Measurements from ENCODE around the gene NUBP2. TPM values are rescaled to one million over a fixed set of nuclear protein-coding genes. Genes with fewer than 3 reads are reported as not detected.

NUBP2 gene
- total RNA-seq, 2 experiments from 2014 or later = 37.9 to 42.4 TPM

- CTCF ChIA-PET = no interaction called here
- H3K27me3 Mint-ChIP-seq (ENCODE audit: low read depth) = no peaks in the 10 kb centered on the region
- no peak overlapping the region for H3K4me3 Mint-ChIP-seq
- intact Hi-C loops (cut with micrococcal nuclease) = no loop called here
- H3K36me3 Mint-ChIP-seq (ENCODE audit: low read depth) = peaks cover 1% of the 10 kb centered on the region
- no peaks in the 10 kb centered on the region for H3K9me3 Mint-ChIP-seq
- H3K27ac Mint-ChIP-seq = no peak overlapping the region
- peaks cover 10% of the 10 kb centered on the region for H3K4me1 Mint-ChIP-seq (ENCODE audit: low read depth)
- DNase-seq = no peak
These were observed 33.9 kb downstream of the NUBP2 start for GRCh38 chr16:1816396-1817275.

- no peak for DNase-seq
- Mint-ChIP-seq H3K9me3 (no peaks in the 10 kb centered on the region), H3K4me3 (no peak overlapping the region), H3K36me3 (ENCODE audit: low read depth) (peaks cover 1% of the 10 kb centered on the region), H3K4me1 (ENCODE audit: low read depth) (peaks cover 10% of the 10 kb centered on the region), H3K27ac (no peak overlapping the region), H3K27me3 (ENCODE audit: low read depth) (no peaks in the 10 kb centered on the region)
- intact Hi-C loops (cut with micrococcal nuclease) = no loop called here
- CTCF ChIA-PET = interaction anchor here (0.6 kb wide), 1 partner anchor 124 kb away, joined by 3 read pairs; no protein-coding TSS in a partner anchor
These were observed 34.5 kb downstream of the NUBP2 start for GRCh38 chr16:1817276-1817589.

GRCh38 chr16:1817716-1818115 lies 35.0 kb downstream of the NUBP2 start:
- CTCF ChIA-PET = interaction anchor here (0.6 kb wide), 1 partner anchor 124 kb away, joined by 3 read pairs; no protein-coding TSS in a partner anchor
- no peak for DNase-seq
- Mint-ChIP-seq H3K27ac (no peak overlapping the region), H3K4me1 (ENCODE audit: low read depth) (peaks cover 5% of the 10 kb centered on the region), H3K36me3 (ENCODE audit: low read depth) (peaks cover 1% of the 10 kb centered on the region), H3K4me3 (no peak overlapping the region), H3K9me3 (no peaks in the 10 kb centered on the region), H3K27me3 (ENCODE audit: low read depth) (no peaks in the 10 kb centered on the region)
- intact Hi-C loops (cut with micrococcal nuclease) = no loop called here

- intact Hi-C loops (cut with micrococcal nuclease) = no loop called here
- no peaks in the 10 kb centered on the region for H3K27me3 Mint-ChIP-seq (ENCODE audit: low read depth)
- CTCF ChIA-PET = no interaction called here
- DNase-seq = no peak
- H3K36me3 Mint-ChIP-seq (ENCODE audit: low read depth) = peaks cover 1% of the 10 kb centered on the region
- H3K27ac Mint-ChIP-seq = no peak overlapping the region
- H3K4me1 Mint-ChIP-seq (ENCODE audit: low read depth) = no peaks in the 10 kb centered on the region
- H3K9me3 Mint-ChIP-seq = no peaks in the 10 kb centered on the region
- no peak overlapping the region for H3K4me3 Mint-ChIP-seq
These were observed 35.6 kb downstream of the NUBP2 start for GRCh38 chr16:1818204-1818872.

- no peaks in the 10 kb centered on the region for H3K27me3 Mint-ChIP-seq (ENCODE audit: low read depth)
- no peaks in the 10 kb centered on the region for H3K9me3 Mint-ChIP-seq
- intact Hi-C loops (cut with micrococcal nuclease) = no loop called here
- H3K4me1 Mint-ChIP-seq (ENCODE audit: low read depth) = peaks cover 4% of the 10 kb centered on the region
- no peak for DNase-seq
- no peak overlapping the region for H3K4me3 Mint-ChIP-seq
- peaks cover 1% of the 10 kb centered on the region for H3K36me3 Mint-ChIP-seq (ENCODE audit: low read depth)
- CTCF ChIA-PET = no interaction called here
- no peak overlapping the region for H3K27ac Mint-ChIP-seq
These were observed 36.2 kb downstream of the NUBP2 start for GRCh38 chr16:1818873-1819525.

GRCh38 chr16:1819611-1820010 lies 36.9 kb downstream of the NUBP2 start:
- intact Hi-C loops (cut with micrococcal nuclease) = no loop called here
- no peak for DNase-seq
- H3K4me1 Mint-ChIP-seq (ENCODE audit: low read depth) = peaks cover 8% of the 10 kb centered on the region
- no peak overlapping the region for H3K27ac Mint-ChIP-seq
- H3K9me3 Mint-ChIP-seq = no peaks in the 10 kb centered on the region
- H3K27me3 Mint-ChIP-seq (ENCODE audit: low read depth) = no peaks in the 10 kb centered on the region
- no peak overlapping the region for H3K4me3 Mint-ChIP-seq
- CTCF ChIA-PET = no interaction called here
- H3K36me3 Mint-ChIP-seq (ENCODE audit: low read depth) = peaks cover 1% of the 10 kb centered on the region

- H3K36me3 Mint-ChIP-seq (ENCODE audit: low read depth) = peaks cover 1% of the 10 kb centered on the region
- H3K9me3 Mint-ChIP-seq = no peaks in the 10 kb centered on the region
- peaks cover 14% of the 10 kb centered on the region for H3K4me1 Mint-ChIP-seq (ENCODE audit: low read depth)
- DNase-seq = no peak
- intact Hi-C loops (cut with micrococcal nuclease) = no loop called here
- no peak overlapping the region for H3K27ac Mint-ChIP-seq
- H3K4me3 Mint-ChIP-seq = no peak overlapping the region
- CTCF ChIA-PET = no interaction called here
- H3K27me3 Mint-ChIP-seq (ENCODE audit: low read depth) = no peaks in the 10 kb centered on the region
These were observed 37.6 kb downstream of the NUBP2 start for GRCh38 chr16:1820096-1820945.

GRCh38 chr16:1820946-1821290 lies 38.2 kb downstream of the NUBP2 start:
- CTCF ChIA-PET = no interaction called here
- H3K36me3 Mint-ChIP-seq (ENCODE audit: low read depth) = peaks cover 1% of the 10 kb centered on the region
- H3K4me1 Mint-ChIP-seq (ENCODE audit: low read depth) = peaks cover 20% of the 10 kb centered on the region
- no peaks in the 10 kb centered on the region for H3K27me3 Mint-ChIP-seq (ENCODE audit: low read depth)
- no peaks in the 10 kb centered on the region for H3K9me3 Mint-ChIP-seq
- H3K4me3 Mint-ChIP-seq = no peak overlapping the region
- no peak for DNase-seq
- H3K27ac Mint-ChIP-seq = no peak overlapping the region
- intact Hi-C loops (cut with micrococcal nuclease) = no loop called here

- no peak overlapping the region for H3K4me3 Mint-ChIP-seq
These were observed 39.3 kb downstream of the NUBP2 start for GRCh38 chr16:1821861-1822611.

GRCh38 chr16:1822801-1823200 lies 40.0 kb downstream of the NUBP2 start:
- H3K4me3 Mint-ChIP-seq = no peak overlapping the region
- DNase-seq = no peak
- no peak overlapping the region for H3K27ac Mint-ChIP-seq
- no peaks in the 10 kb centered on the region for H3K27me3 Mint-ChIP-seq (ENCODE audit: low read depth)
- CTCF ChIA-PET = no interaction called here
- H3K9me3 Mint-ChIP-seq = no peaks in the 10 kb centered on the region
- peaks cover 3% of the 10 kb centered on the region for H3K36me3 Mint-ChIP-seq (ENCODE audit: low read depth)
- peaks cover 24% of the 10 kb centered on the region for H3K4me1 Mint-ChIP-seq (ENCODE audit: low read depth)
- intact Hi-C loops (cut with micrococcal nuclease) = no loop called here

More at GRCh38 chr16:1821861-1822611, 39.3 kb downstream of the NUBP2 start:
- Mint-ChIP-seq H3K36me3 (ENCODE audit: low read depth) (peaks cover 2% of the 10 kb centered on the region), H3K27ac (no peak overlapping the region), H3K4me1 (ENCODE audit: low read depth) (peaks cover 20% of the 10 kb centered on the region), H3K9me3 (no peaks in the 10 kb centered on the region), H3K27me3 (ENCODE audit: low read depth) (no peaks in the 10 kb centered on the region)
- CTCF ChIA-PET = no interaction called here
- no peak for DNase-seq
- intact Hi-C loops (cut with micrococcal nuclease) = no loop called here

- CTCF ChIA-PET = no interaction called here
- Mint-ChIP-seq H3K27ac (no peak overlapping the region), H3K9me3 (no peaks in the 10 kb centered on the region), H3K4me1 (ENCODE audit: low read depth) (peaks cover 32% of the 10 kb centered on the region), H3K27me3 (ENCODE audit: low read depth) (no peaks in the 10 kb centered on the region), H3K4me3 (no peak overlapping the region), H3K36me3 (ENCODE audit: low read depth) (peaks cover 3% of the 10 kb centered on the region)
- DNase-seq = peak; percentile 21
- intact Hi-C loops (cut with micrococcal nuclease) = no loop called here
These were observed 41.1 kb downstream of the NUBP2 start for GRCh38 chr16:1823821-1824220.

All from activated naive CD4-positive, alpha-beta T cell treated with anti-CD3 and anti-CD28 coated beads for 36 hours (primary cell).